Endodermal cell (in vitro differentiated cells): ENCODE measurements around the gene IMMP1L. TPM values are rescaled to one million over a fixed set of nuclear protein-coding genes. Genes with fewer than 3 reads are reported as not detected.

Experiments used
- DNase-seq: peaks from one replicate; pipeline ENCODE4 v3.0.0-alpha.2; 2017
- H3K27ac ChIP-seq: 2 replicates; pipeline ENCODE4 v1.5.1; 2013; ENCODE audit warnings: mild to moderate bottlenecking, low read depth, low read length, moderate library complexity
- H3K27me3 ChIP-seq: 2 replicates; pipeline ENCODE4 v1.6.1; 2013; ENCODE audit warnings: mild to moderate bottlenecking, low read length, moderate library complexity; ENCODE audit not compliant: insufficient read depth, control insufficient read depth, poor library complexity, severe bottlenecking
- H3K36me3 ChIP-seq: 2 replicates; pipeline ENCODE4 v1.7.0; 2013; ENCODE audit warnings: mild to moderate bottlenecking, low read length, moderate library complexity; ENCODE audit not compliant: control insufficient read depth, insufficient read depth
- H3K4me1 ChIP-seq: one replicate; pipeline ENCODE4 v1.7.0; 2013; ENCODE audit warnings: low read length; ENCODE audit not compliant: control insufficient read depth, insufficient read depth
- H3K4me3 ChIP-seq: 2 replicates; pipeline ENCODE4 v1.5.1; 2013; ENCODE audit warnings: mild to moderate bottlenecking, low read length, moderate library complexity
- H3K9ac ChIP-seq: 2 replicates; pipeline ENCODE4 v1.6.1; 2013; ENCODE audit warnings: mild to moderate bottlenecking, low read length, moderate library complexity; ENCODE audit not compliant: poor library complexity, severe bottlenecking; ENCODE audit errors: extremely low read depth
- H3K9me3 ChIP-seq: 2 replicates; pipeline ENCODE4 v1.6.1; 2013; ENCODE audit warnings: mild to moderate bottlenecking, low read length, moderate library complexity; ENCODE audit not compliant: control insufficient read depth
- H3K27ac Mint-ChIP-seq: 2 replicates; pipeline ENCODE4 v1.8.0; 2020; ENCODE audit warnings: mixed read lengths
- H3K27me3 Mint-ChIP-seq: 2 replicates; pipeline ENCODE4 v1.8.0; 2021; ENCODE audit warnings: mild to moderate bottlenecking, mixed read lengths; ENCODE audit not compliant: insufficient read depth
- H3K36me3 Mint-ChIP-seq: 2 replicates; pipeline ENCODE4 v1.8.0; 2020; ENCODE audit warnings: low read depth, mixed read lengths
- H3K4me1 Mint-ChIP-seq: 2 replicates; pipeline ENCODE4 v1.8.0; 2020; ENCODE audit warnings: mixed read lengths
- H3K4me3 Mint-ChIP-seq: 2 replicates; pipeline ENCODE4 v1.8.0; 2020; ENCODE audit warnings: mild to moderate bottlenecking, moderate library complexity, mixed read lengths
- H3K9me3 Mint-ChIP-seq: 2 replicates; pipeline ENCODE4 v1.8.0; 2020; ENCODE audit warnings: mild to moderate bottlenecking, mixed read lengths
- WGBS, 2 experiments: methylation state at CpG; one replicate each; pipeline versions ENCODE4 v1.1.5 to v1.1.7; 2013; ENCODE audit warnings: missing lambda C conversion rate in 2 of 2, mixed read lengths in 1 of 2; ENCODE audit not compliant: insufficient coverage in 1 of 2, insufficient read length in 1 of 2; 5-methylcytosine and 5-hydroxymethylcytosine counted together
- total RNA-seq, 2 donors: library from RNA; stranded (reverse); fragmentation: NEBNext Ultra II Directional in 1 of 2; extraction: Animal tissue kit (Norgen Biotek cat#: 25700) in 1 of 2; gene quantifications; 2 replicates in 1 of 2; 3 replicates in 1 of 2; pipeline ENCODE4 v1.2.1, GENCODE V29; 2021
- TF ChIP-seq, protein P1 (sequence below): fragments of 200-600 bp; sonication (generic); conservative IDR thresholded peaks from 2 replicates; pipeline ENCODE4 v1.5.0; 2021; ENCODE audit warnings: antibody characterized with exemption, mild to moderate bottlenecking

The IMMP1L gene
- total RNA-seq, 2 donors from 2014 or later: 28.9 to 44.9 TPM

DNA sequence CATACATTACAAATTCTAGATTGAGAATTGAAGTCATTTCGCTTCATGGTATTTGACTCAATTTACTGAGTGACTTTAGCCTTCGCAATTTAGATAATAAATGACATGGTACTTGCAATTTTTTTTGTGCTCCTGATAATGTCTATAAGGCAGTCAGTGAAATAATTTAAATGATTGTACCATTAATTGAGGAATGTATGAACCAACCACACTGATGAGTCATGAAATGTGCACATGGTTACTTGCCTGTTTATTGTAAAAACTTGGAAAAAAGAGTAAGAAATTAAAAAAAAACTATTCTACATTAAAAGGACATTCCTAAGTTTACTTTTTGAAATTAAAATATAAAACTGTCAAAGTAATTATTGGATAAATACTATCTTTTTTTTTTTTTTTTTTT is 96.5 kb downstream of the IMMP1L start:
- 92% methylated on average over 2 of the region's 2 CpGs; no CpG with 5 or more reads in 1 of the 2 experiments for WGBS, 2 experiments
- Mint-ChIP-seq H3K27ac (no peak overlapping the region), H3K27me3 (no peaks in the 10 kb centered on the region), H3K9me3 (peaks cover 10% of the 10 kb centered on the region), H3K4me1 (peaks cover 9% of the 10 kb centered on the region), H3K4me3 (no peak overlapping the region), H3K36me3 (peaks cover 20% of the 10 kb centered on the region)
- Histone ChIP-seq H3K9ac (no peak overlapping the region), H3K36me3 (no peaks in the 10 kb centered on the region), H3K4me3 (no peak overlapping the region), H3K4me1 (no peaks in the 10 kb centered on the region), H3K27me3 (no peaks in the 10 kb centered on the region), H3K27ac (no peak overlapping the region), H3K9me3 (peaks cover 14% of the 10 kb centered on the region)
- DNase-seq: no peak
- TF ChIP-seq, protein P1, sequence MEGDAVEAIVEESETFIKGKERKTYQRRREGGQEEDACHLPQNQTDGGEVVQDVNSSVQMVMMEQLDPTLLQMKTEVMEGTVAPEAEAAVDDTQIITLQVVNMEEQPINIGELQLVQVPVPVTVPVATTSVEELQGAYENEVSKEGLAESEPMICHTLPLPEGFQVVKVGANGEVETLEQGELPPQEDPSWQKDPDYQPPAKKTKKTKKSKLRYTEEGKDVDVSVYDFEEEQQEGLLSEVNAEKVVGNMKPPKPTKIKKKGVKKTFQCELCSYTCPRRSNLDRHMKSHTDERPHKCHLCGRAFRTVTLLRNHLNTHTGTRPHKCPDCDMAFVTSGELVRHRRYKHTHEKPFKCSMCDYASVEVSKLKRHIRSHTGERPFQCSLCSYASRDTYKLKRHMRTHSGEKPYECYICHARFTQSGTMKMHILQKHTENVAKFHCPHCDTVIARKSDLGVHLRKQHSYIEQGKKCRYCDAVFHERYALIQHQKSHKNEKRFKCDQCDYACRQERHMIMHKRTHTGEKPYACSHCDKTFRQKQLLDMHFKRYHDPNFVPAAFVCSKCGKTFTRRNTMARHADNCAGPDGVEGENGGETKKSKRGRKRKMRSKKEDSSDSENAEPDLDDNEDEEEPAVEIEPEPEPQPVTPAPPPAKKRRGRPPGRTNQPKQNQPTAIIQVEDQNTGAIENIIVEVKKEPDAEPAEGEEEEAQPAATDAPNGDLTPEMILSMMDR: no peak

DNA sequence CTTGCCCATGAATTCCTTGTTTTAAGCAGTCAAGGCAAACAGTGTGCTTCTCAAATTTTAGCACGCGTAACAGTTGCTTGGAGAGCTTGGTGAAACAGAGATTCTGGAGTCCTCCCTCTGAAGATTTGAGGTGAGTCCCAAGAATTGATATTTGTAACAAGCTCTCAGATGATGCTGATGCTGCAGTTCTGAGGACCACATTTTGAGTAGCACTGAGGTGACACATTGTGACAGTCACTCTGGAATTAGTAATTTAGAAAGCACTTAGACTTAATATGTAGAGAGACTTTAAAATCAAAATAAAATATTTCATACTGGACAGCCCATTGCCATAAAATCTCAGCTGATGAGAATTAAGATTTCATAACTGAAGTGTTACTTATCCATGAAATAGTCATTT is 101.2 kb downstream of the IMMP1L start:
- 94 to 96% methylated on average over 2 of the region's 2 CpGs for WGBS, 2 experiments
- H3K4me3 ChIP-seq: no peak overlapping the region
- H3K36me3 Mint-ChIP-seq: peaks cover 21% of the 10 kb centered on the region
- no peaks in the 10 kb centered on the region for H3K4me1 ChIP-seq
- H3K27me3 Mint-ChIP-seq: no peaks in the 10 kb centered on the region
- H3K27ac ChIP-seq: no peak overlapping the region
- H3K27ac Mint-ChIP-seq: no peak overlapping the region
- H3K9me3 ChIP-seq: peaks cover 14% of the 10 kb centered on the region
- TF ChIP-seq, protein P1: no peak
- H3K27me3 ChIP-seq: no peaks in the 10 kb centered on the region
- no peaks in the 10 kb centered on the region for H3K36me3 ChIP-seq
- H3K9ac ChIP-seq: no peak overlapping the region
- no peaks in the 10 kb centered on the region for H3K4me1 Mint-ChIP-seq
- peaks cover 10% of the 10 kb centered on the region for H3K9me3 Mint-ChIP-seq
- DNase-seq: no peak
- no peak overlapping the region for H3K4me3 Mint-ChIP-seq

- Histone ChIP-seq H3K27me3 (no peaks in the 10 kb centered on the region), H3K4me1 (no peaks in the 10 kb centered on the region), H3K36me3 (no peaks in the 10 kb centered on the region), H3K4me3 (no peak overlapping the region), H3K9me3 (peaks cover 5% of the 10 kb centered on the region), H3K9ac (no peak overlapping the region), H3K27ac (no peak overlapping the region)
- TF ChIP-seq, protein P1: no peak
- peaks cover 21% of the 10 kb centered on the region for H3K36me3 Mint-ChIP-seq
- no peak for DNase-seq
- H3K4me1 Mint-ChIP-seq: no peaks in the 10 kb centered on the region
- H3K9me3 Mint-ChIP-seq: peaks cover 6% of the 10 kb centered on the region
- H3K27ac Mint-ChIP-seq: no peak overlapping the region
- H3K27me3 Mint-ChIP-seq: no peaks in the 10 kb centered on the region
- H3K4me3 Mint-ChIP-seq: no peak overlapping the region
Observed at GRCh38 chr11:31404614-31405013, 104.8 kb downstream of the IMMP1L start.
